Liver (tissue), 9 donors: ENCODE data around the gene PRRX1. TPM values are rescaled to one million over a fixed set of nuclear protein-coding genes. Genes with fewer than 3 reads are reported as not detected.

ENCODE experiments used
- DNase-seq: peaks from one replicate; pipeline ENCODE4 v3.0.0-alpha.2; 2017; ENCODE audit warnings: low spot score
- H3K27ac ChIP-seq, 2 donors: one replicate each; pipeline ENCODE4 v1.7.0; 2013; ENCODE audit warnings: inconsistent platforms in 2 of 2, low read length in 2 of 2, control low read depth in 1 of 2, low read depth in 1 of 2, mild to moderate bottlenecking in 1 of 2
- H3K27me3 ChIP-seq, 4 donors: one replicate each; pipeline versions ENCODE4 v1.6.1 to v1.7.0; 2013; ENCODE audit warnings: low read length in 3 of 4, inconsistent platforms in 1 of 4, mild to moderate bottlenecking in 1 of 4, moderate library complexity in 1 of 4; ENCODE audit not compliant: control insufficient read depth in 4 of 4, insufficient read depth in 4 of 4
- H3K36me3 ChIP-seq, 4 donors: one replicate each; pipeline versions ENCODE4 v1.6.1 to v1.7.0; 2013; ENCODE audit warnings: low read length in 3 of 4, mild to moderate bottlenecking in 3 of 4, low read depth in 1 of 4, moderate library complexity in 1 of 4; ENCODE audit not compliant: control insufficient read depth in 4 of 4, insufficient read depth in 3 of 4
- H3K4me1 ChIP-seq, 4 donors: one replicate each; pipeline versions ENCODE4 v1.6.1 to v1.7.0; 2013; ENCODE audit warnings: low read length in 3 of 4, mild to moderate bottlenecking in 3 of 4, moderate library complexity in 1 of 4; ENCODE audit not compliant: control insufficient read depth in 4 of 4, insufficient read depth in 4 of 4
- H3K4me3 ChIP-seq, 3 donors: one replicate each; pipeline versions ENCODE4 v1.6.1 to v1.7.0; 2013; ENCODE audit warnings: low read length in 3 of 3, control low read depth in 1 of 3, low read depth in 1 of 3, mild to moderate bottlenecking in 1 of 3
- H3K9ac ChIP-seq, 2 donors: one replicate each; pipeline ENCODE4 v1.7.0; 2013; ENCODE audit warnings: low read length in 2 of 2, mild to moderate bottlenecking in 2 of 2, moderate library complexity in 2 of 2, control low read depth in 1 of 2, low read depth in 1 of 2
- H3K9me3 ChIP-seq, 4 donors: one replicate each; pipeline versions ENCODE4 v1.6.1 to v1.7.0; 2013; ENCODE audit warnings: low read length in 3 of 4; ENCODE audit not compliant: control insufficient read depth in 4 of 4
- ATF3 ChIP-seq: IDR thresholded peaks from 2 replicates; pipeline ENCODE4 v1.6.1; 2016; ENCODE audit warnings: antibody characterized with exemption
- CTCF ChIP-seq: fragments of 150-350 bp; IDR thresholded peaks from 2 replicates; pipeline ENCODE4 v1.5.1; 2017; ENCODE audit warnings: improper control_type of control experiment, low read depth, low read length; ENCODE audit not compliant: missing input control
- EGR1 ChIP-seq, 2 donors: IDR thresholded peaks; 2 replicates each; pipeline ENCODE4 v1.6.1; 2016 to 2018; ENCODE audit warnings: antibody characterized with exemption in 2 of 2, low read depth in 2 of 2
- FOXA1 ChIP-seq: IDR thresholded peaks from 2 replicates; pipeline ENCODE4 v1.6.1; 2016; ENCODE audit warnings: antibody characterized with exemption
- FOXA2 ChIP-seq: IDR thresholded peaks from 2 replicates; pipeline ENCODE4 v1.6.1; 2016; ENCODE audit warnings: antibody characterized with exemption
- GABPA ChIP-seq, 2 donors: IDR thresholded peaks in 1 of 2; conservative IDR thresholded peaks in 1 of 2; 2 replicates each; pipeline ENCODE4 v1.6.1; 2016; ENCODE audit warnings: antibody characterized with exemption in 2 of 2, mild to moderate bottlenecking in 1 of 2, moderate library complexity in 1 of 2
- HNF4A ChIP-seq, 2 donors: conservative IDR thresholded peaks; 2 replicates each; pipeline ENCODE4 v1.6.1; 2016; ENCODE audit warnings: antibody characterized with exemption in 2 of 2, mild to moderate bottlenecking in 2 of 2
- HNF4G ChIP-seq: IDR thresholded peaks from 2 replicates; pipeline ENCODE4 v1.6.1; 2016; ENCODE audit warnings: antibody characterized with exemption
- JUND ChIP-seq, 2 donors: IDR thresholded peaks; 2 replicates each; pipeline ENCODE4 v1.6.1; 2016; ENCODE audit warnings: antibody characterized with exemption in 2 of 2
- MAX ChIP-seq: IDR thresholded peaks from 2 replicates; pipeline ENCODE4 v1.6.1; 2016; ENCODE audit warnings: antibody characterized with exemption
- NR2F2 ChIP-seq: IDR thresholded peaks from 2 replicates; pipeline ENCODE4 v1.6.1; 2016; ENCODE audit warnings: antibody characterized with exemption
- RAD21 ChIP-seq, 2 donors: IDR thresholded peaks; 2 replicates each; pipeline ENCODE4 v1.6.1; 2016; ENCODE audit warnings: antibody characterized with exemption in 2 of 2, mild to moderate bottlenecking in 2 of 2
- REST ChIP-seq: IDR thresholded peaks from 2 replicates; pipeline ENCODE4 v1.6.1; 2016; ENCODE audit warnings: antibody characterized with exemption, mild to moderate bottlenecking
- RXRA ChIP-seq, 2 donors: IDR thresholded peaks; 2 replicates each; pipeline ENCODE4 v1.6.1; 2017 to 2018; ENCODE audit warnings: antibody characterized with exemption in 2 of 2, mild to moderate bottlenecking in 1 of 2
- SP1 ChIP-seq: IDR thresholded peaks from 2 replicates; pipeline ENCODE4 v1.6.1; 2018; ENCODE audit warnings: antibody characterized with exemption, mild to moderate bottlenecking
- TAF1 ChIP-seq: conservative IDR thresholded peaks from 2 replicates; pipeline ENCODE4 v1.6.1; 2016; ENCODE audit warnings: antibody characterized with exemption, mild to moderate bottlenecking
- YY1 ChIP-seq: IDR thresholded peaks from 2 replicates; pipeline ENCODE4 v1.6.1; 2016; ENCODE audit warnings: antibody characterized with exemption, mild to moderate bottlenecking
- ZBTB33 ChIP-seq: IDR thresholded peaks from 2 replicates; pipeline ENCODE4 v1.6.1; 2016; ENCODE audit warnings: antibody characterized with exemption
- polyA plus RNA-seq, 2 donors: library from polyadenylated mRNA; stranded (reverse) in 1 of 2; unstranded in 1 of 2; fragments of 200-250 nt in 1 of 2; fragments of >200 nt in 1 of 2; fragmentation: Nextera tagmentation in 1 of 2; extraction: Ambion mirVana in 1 of 2; gene quantifications; one replicate each; pipeline versions ENCODE4 v1.2.1 to v1.2.3, GENCODE V29; 2013 to 2015
- total RNA-seq, 2 donors: library from RNA; depleted of rRNA; stranded (reverse); fragments of >200 nt; gene quantifications; one replicate each; pipeline ENCODE4 v1.2.3, GENCODE V29; 2014
- donor health status: healthy.
- donor health status: healthy.
- donor health status: healthy.
- donor health status: healthy.
- donor health status: healthy.

Gene PRRX1
- total and polyA plus RNA-seq, 4 donors = under 0.01 to 0.37 (median 0.25) TPM; not detected in 1

GRCh38 chr1:170707117-170707516, 43.2 kb downstream of the PRRX1 start:
- H3K4me1 ChIP-seq = no peaks in the 10 kb centered on the region
- TF ChIP-seq MAX (no peak), CTCF (no peak), NR2F2 (no peak), ZBTB33 (no peak), FOXA2 (no peak), HNF4A (conservative IDR thresholded peaks at IDR 0.05) (no peak), EGR1 (IDR thresholded peaks at IDR 0.05; ENCODE audit: low read depth in 2 of 2) (no peak), JUND (IDR thresholded peaks at IDR 0.05) (no peak), SP1 (no peak), YY1 (no peak), RAD21 (IDR thresholded peaks at IDR 0.05) (no peak), TAF1 (no peak), ATF3 (no peak), GABPA (IDR thresholded peaks at IDR 0.05 in 1 of 2, conservative IDR thresholded peaks at IDR 0.05 in 1 of 2) (no peak), HNF4G (no peak), RXRA (IDR thresholded peaks at IDR 0.05) (no peak), REST (no peak), FOXA1 (no peak)
- DNase-seq = no peak
- no peak overlapping the region for H3K9ac ChIP-seq
- H3K27me3 ChIP-seq = peaks cover 0 to 3% (median 0%) of the 10 kb centered on the region in 4 donors
- peaks cover 0 to 4% (median 0%) of the 10 kb centered on the region in 4 donors for H3K9me3 ChIP-seq
- H3K36me3 ChIP-seq = no peaks in the 10 kb centered on the region
- no peak overlapping the region for H3K27ac ChIP-seq
- H3K4me3 ChIP-seq = no peak overlapping the region
